Adipose tissue (tissue), 3 donors: ENCODE results near the gene ITPR1. TPM values are rescaled to one million over a fixed set of nuclear protein-coding genes. Genes with fewer than 3 reads are reported as not detected.

Experiments used
- H3K27ac ChIP-seq: one replicate; pipeline ENCODE4 v1.5.1; 2013; ENCODE audit warnings: low read depth, low read length
- WGBS, 3 donors: extraction: QIAGEN DNeasy Blood & Tissue Kit; methylation state at CpG; one replicate each; pipeline ENCODE4 v1.1.7; 2013; 5-methylcytosine and 5-hydroxymethylcytosine counted together
- polyA plus RNA-seq, 3 donors: library from polyadenylated mRNA; stranded (reverse); fragments of 200-250 nt; gene quantifications; one replicate each; pipeline ENCODE4 v1.2.3, GENCODE V29; 2013
- donor health status: healthy with polysubstance abuse.
- donor health status: Bipolar disorder and iron deficiency.
- donor health status: healthy.

The ITPR1 gene
- polyA plus RNA-seq, 3 donors = 3.5 to 14.2 (median 9.7) TPM

DNA sequence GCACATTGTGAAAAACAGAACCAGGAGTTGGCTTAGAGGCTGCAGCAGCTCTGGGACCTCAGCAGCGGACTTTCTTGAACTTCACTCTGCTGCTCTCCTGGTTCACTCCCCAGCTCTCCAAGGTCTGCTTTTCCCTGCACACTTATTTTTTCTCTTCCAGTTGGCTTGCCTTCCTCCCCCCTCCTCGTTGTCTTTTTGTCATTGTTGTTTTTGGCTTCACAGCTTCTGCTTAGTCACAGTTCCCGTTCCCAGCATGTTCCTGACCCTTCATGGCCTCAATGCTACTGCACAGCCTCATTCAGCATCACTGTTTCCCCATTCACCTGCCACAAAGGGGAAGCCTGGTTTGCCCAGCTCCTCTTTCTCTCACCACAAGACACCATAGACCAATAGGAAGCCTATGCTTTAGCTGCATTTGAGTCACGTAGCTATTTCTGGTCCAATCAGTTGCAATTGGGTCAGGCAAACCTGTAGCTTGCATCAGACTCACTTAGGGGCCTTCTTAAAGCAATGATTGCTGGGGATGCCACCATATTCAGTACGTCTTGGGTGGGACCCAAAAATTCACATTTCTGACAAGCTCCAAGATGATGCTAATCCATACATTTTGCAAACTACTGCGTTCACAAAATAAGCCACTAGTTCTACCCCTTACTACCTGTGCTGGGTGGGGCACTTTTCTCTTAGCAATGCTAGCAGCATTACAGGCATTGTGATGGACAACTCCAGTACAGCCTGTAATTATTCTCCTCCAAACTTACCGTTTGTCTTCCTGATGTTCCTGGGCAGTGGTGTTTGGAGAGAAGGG is 18.3 kb upstream of the ITPR1 start:
- H3K27ac ChIP-seq = no peak overlapping the region
- WGBS, 3 donors = 45 to 57% (median 46%) methylated on average over 7 of the region's 7 CpGs

GRCh38 chr3:4475804-4476203 is 17.3 kb upstream of the ITPR1 start:
- no peak overlapping the region for H3K27ac ChIP-seq

DNA sequence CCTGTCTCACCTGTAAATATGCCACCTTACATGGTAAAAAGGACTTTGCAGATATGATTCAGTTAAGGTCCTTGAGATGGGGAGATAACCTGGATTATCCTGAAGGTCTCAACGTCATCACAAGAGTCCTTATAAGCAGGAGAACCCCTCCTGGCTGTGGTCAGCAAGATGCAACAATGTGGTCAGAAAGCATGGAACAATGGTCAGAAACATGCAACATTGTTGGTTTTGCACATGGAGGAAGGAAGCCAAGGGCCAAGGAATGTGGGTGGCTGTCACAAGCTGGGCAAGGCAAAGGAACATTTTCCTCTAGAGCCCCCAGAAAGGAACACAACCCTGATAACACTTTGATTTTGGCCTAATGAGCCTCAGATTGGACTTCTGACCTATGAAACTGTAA is 16.7 kb upstream of the ITPR1 start:
- 33 to 50% (median 46%) methylated on average over 1 of the region's 1 CpG for WGBS, 3 donors

DNA sequence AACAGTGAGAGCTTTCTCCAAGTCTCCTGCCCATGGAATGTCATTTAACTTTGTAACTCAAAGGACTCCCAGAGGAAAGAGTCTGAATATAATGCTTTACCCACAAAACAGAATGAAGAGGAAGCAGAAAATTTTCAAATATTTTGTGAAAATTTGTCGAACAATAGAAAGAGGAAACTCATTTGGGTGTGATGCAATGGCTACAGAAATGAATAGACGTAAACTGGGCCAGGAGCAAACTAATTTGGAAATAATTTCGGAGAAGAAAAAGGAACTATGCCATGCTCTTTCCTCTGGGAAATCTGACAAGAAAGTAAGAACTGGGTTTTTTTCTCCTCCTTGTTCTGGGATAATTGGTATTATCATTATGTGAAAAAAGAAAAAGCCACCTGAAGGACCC is 14.9 kb upstream of the ITPR1 start:
- WGBS, 3 donors = 26 to 63% (median 32%) methylated on average over 3 of the region's 3 CpGs
- no peak overlapping the region for H3K27ac ChIP-seq

More for the DNA sequence above, 16.7 kb upstream of the ITPR1 start:
- no peak overlapping the region for H3K27ac ChIP-seq

GRCh38 chr3:4491855-4492207 is 1.3 kb upstream of the ITPR1 start:
- H3K27ac ChIP-seq = no peak overlapping the region

DNA sequence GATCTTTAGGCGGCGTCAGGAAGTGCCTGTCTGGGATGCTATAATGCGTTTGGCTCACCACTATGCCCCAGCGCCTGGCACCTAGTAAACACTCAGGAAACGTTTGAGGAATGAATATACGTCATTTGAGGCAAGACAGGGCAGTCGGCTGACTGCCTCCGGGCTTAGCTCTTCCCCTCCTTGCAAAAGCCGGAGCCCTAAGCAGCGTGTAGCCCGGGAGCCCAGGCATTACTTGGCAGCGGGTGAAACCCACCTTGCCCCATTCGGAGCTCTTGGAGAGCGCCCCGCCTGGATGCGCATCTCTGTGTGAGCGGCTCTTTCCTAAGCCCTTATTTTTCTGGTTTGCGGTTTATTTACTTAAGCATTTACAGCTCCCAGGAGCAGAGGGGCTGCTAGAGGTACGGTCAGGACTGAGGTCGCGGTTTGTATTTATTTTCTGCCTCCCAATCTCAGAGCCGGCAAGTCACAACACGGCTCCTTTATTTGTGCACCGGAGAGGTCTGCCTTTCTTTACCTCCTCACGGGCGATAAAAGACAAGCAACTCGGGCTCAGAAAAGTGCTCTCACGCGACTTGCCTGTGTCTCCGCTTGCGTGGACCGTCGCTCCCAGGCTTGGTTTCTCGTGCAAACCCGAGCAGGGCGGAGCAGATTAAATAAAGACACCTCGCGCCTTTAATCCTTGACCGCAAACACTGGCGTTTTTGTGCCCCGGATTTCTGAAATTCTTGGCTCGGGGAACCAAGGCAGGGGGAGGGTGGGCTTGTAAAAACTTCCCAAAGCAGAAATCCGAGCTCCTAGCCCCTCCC is 737 bp upstream of the ITPR1 start:
- no peak overlapping the region for H3K27ac ChIP-seq
- WGBS, 3 donors = 0% methylated on average over 43 of the region's 43 CpGs

More at GRCh38 chr3:4491855-4492207, 1.3 kb upstream of the ITPR1 start:
- WGBS, 3 donors = 20 to 36% (median 36%) methylated on average over 5 of the region's 5 CpGs

- no peak overlapping the region for H3K27ac ChIP-seq
- 3 to 23% (median 5%) methylated on average over 28 of the region's 28 CpGs for WGBS, 3 donors
These were observed 1.1 kb downstream of the ITPR1 start for GRCh38 chr3:4493941-4494894.

DNA sequence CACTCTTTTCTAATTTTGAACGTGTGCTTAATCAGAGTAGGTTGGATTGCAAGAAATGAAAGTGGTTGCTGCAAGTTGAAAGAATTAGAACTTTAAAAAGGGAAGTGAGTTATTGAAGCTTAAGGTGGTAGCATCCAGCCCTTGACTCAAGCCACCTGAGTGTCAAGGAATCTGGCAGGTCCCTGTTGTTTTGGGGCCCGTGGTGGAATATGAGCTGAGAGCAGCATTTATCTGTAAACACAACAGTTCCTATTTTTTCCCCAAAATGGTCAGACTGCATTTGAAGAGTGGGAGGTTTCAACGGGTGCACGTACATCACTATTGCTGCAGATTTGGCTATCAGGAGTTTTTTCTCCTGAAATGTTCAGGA is 1.7 kb downstream of the ITPR1 start:
- WGBS, 3 donors = 18 to 58% (median 19%) methylated on average over 4 of the region's 4 CpGs

DNA sequence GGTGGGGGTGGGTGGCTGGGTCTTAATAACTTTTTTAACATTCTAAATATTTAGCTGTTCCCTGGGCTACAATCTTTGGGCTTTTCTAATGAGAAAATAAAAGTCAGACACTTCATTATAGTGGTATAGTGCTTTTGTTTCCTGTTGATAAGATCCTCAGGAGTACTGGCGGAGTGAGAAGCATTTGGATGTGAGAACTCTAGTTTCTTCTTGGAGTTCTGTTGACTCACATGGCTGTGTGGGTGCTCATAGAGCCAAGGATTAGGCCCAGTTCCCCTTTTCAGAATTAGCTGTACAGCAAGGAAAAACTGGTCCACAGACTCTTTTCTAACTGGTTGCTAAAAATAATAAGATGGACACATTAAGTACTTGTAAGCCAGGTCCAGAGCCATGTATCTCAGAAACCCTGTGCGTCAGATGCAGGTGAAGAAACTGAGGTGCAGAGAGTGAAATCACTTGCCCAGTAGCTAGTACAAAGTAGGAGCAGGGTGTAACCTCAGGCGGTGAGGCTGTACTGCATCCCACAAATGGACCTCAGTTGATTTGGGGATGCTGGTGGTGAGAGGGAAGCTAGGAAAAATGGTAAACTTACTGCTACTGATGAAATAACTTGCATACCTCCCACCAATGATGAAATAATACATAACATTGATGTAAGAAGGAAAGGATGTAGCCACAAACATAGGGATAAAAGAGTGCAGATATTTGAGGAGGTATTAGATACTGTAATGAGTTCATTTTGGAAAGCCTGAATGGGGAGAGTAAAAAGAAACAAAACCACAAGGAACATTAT is 2.3 kb downstream of the ITPR1 start:
- 58 to 79% (median 61%) methylated on average over 3 of the region's 3 CpGs for WGBS, 3 donors
- H3K27ac ChIP-seq = no peak overlapping the region

More for the DNA sequence above, 1.7 kb downstream of the ITPR1 start:
- H3K27ac ChIP-seq = no peak overlapping the region

GRCh38 chr3:4496087-4496452 is 2.9 kb downstream of the ITPR1 start:
- no peak overlapping the region for H3K27ac ChIP-seq
- WGBS, 3 donors = 61 to 68% (median 64%) methylated on average over 3 of the region's 3 CpGs

- 60 to 70% (median 66%) methylated on average over 5 of the region's 5 CpGs for WGBS, 3 donors
- no peak overlapping the region for H3K27ac ChIP-seq
These were observed 4.0 kb downstream of the ITPR1 start for GRCh38 chr3:4497005-4497692.

DNA sequence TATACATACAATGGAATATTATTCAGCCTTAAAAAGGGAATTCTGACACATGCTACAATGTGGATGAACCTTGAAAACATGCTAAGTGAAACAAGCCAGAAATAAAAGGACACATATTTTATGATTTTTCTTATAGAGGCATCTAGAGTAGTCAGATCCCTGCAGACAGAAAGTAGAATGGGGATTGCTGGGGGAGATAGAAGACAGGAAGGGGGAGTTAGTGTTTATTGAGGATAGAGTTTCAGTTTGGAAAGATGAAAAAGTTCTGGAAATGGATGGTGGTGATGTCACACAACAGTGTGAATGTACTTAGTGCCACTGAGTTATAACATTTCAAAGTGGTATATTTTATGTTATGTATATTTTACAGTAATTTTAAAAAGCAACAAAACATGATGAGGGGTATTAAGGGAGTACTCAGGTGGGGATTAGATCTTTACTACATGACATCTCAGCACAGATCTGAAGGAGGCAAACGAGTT is 4.7 kb downstream of the ITPR1 start:
- 37 to 76% (median 75%) methylated on average over 1 of the region's 1 CpG for WGBS, 3 donors
- H3K27ac ChIP-seq = no peak overlapping the region

DNA sequence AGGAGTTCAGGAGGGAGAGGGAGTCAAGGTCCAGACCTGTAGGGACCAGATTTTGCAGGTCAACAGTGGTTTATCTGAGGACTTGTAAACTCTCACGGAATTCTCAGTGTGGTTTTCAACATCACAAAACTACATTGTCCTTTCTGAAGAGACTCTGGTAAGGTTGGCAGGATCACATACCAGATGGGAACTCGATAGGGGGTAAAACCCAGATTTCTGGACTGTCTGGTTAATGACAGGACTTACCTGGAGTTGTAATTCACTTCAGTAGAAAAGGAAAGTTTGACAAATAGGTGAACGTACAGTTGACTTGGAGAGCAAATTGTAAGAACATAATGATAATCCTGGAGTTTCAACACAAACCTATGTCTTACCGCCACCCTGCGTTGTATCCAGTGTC is 5.3 kb downstream of the ITPR1 start:
- no peak overlapping the region for H3K27ac ChIP-seq
- WGBS, 3 donors = 77 to 85% (median 82%) methylated on average over 5 of the region's 5 CpGs

- no peak overlapping the region for H3K27ac ChIP-seq
- 67 to 92% (median 83%) methylated on average over 3 of the region's 3 CpGs for WGBS, 3 donors
These were observed 8.3 kb downstream of the ITPR1 start for GRCh38 chr3:4501437-4501836.

DNA sequence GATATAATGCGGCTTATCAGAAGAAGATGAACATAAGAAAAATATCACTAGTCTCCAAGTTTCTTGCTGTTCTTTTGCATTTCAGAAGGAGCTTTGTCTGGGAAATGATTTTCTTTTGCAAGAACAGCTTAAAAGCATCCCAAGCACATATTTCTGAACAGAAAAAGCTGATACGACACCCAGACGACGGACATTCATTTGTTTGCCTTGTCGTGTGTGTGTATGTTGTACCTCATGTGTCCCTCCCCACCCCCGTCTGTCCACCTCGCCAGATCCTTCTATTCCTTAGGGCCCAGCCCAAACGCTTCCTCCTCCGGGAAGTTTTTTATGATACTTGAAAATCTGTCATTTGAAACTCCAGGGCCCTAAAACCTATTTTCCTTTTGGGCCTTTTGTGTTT is 8.8 kb downstream of the ITPR1 start:
- 74 to 84% (median 84%) methylated on average over 9 of the region's 9 CpGs for WGBS, 3 donors
- H3K27ac ChIP-seq = no peak overlapping the region

- no peak overlapping the region for H3K27ac ChIP-seq
- 70 to 72% (median 71%) methylated on average over 5 of the region's 5 CpGs for WGBS, 3 donors
These were observed 9.9 kb downstream of the ITPR1 start for GRCh38 chr3:4503050-4503449.
